Ovary (tissue), 9 donors: Measurements from ENCODE around the gene DGKQ. TPM values are rescaled to one million over a fixed set of nuclear protein-coding genes. Genes with fewer than 3 reads are reported as not detected.
A peak's percentile ranks its signal among the peaks of the same experiment; 100 is the strongest.

Experiments used
- DNase-seq, 5 donors: peaks; one replicate each; pipeline ENCODE4 v3.0.0-alpha.2; 2019 to 2020
- H3K27ac ChIP-seq, 2 donors: fragments of 200-600 bp; one replicate each; pipeline versions ENCODE4 v1.5.1 to v1.8.0; 2019 to 2022
- H3K27me3 ChIP-seq: fragments of 200-600 bp; one replicate; pipeline ENCODE4 v1.8.0; 2022
- H3K36me3 ChIP-seq: fragments of 200-600 bp; sonication (generic); one replicate; pipeline ENCODE4 v1.5.1; 2019
- H3K4me1 ChIP-seq: one replicate; pipeline ENCODE4 v1.8.1; 2013; ENCODE audit warnings: mild to moderate bottlenecking, moderate library complexity; ENCODE audit not compliant: insufficient read depth
- H3K4me3 ChIP-seq: fragments of 200-600 bp; sonication (generic); one replicate; pipeline ENCODE4 v1.5.1; 2017
- H3K9me3 ChIP-seq, 2 donors: fragments of 200-600 bp in 1 of 2; sonication (generic) in 1 of 2; one replicate each; pipeline versions ENCODE4 v1.5.1 to v1.8.1; 2013 to 2019; ENCODE audit warnings: mild to moderate bottlenecking in 1 of 2, moderate library complexity in 1 of 2
- CTCF ChIP-seq, 3 donors: fragments of 450-650 bp in 2 of 3; fragments of 200-600 bp in 1 of 3; IDR thresholded peaks; one replicate each; pipeline versions ENCODE4 v1.5.1 to v1.8.0; 2016 to 2022; ENCODE audit warnings: antibody characterized with exemption in 3 of 3, mild to moderate bottlenecking in 1 of 3
- EP300 ChIP-seq: sonication (generic); formaldehyde crosslinking; IDR thresholded peaks from one replicate; pipeline ENCODE4 v1.6.1; 2017; ENCODE audit warnings: antibody characterized with exemption
- POLR2A ChIP-seq: fragments of 450-650 bp; IDR thresholded peaks from one replicate; pipeline ENCODE4 v1.6.1; 2017; ENCODE audit warnings: antibody characterized with exemption, mild to moderate bottlenecking, moderate library complexity
- WGBS, 3 donors: extraction: QIAGEN DNeasy Blood & Tissue Kit in 1 of 3; methylation state at CpG; one replicate each; pipeline versions ENCODE4 v1.1.5 to v1.1.7; 2013 to 2017; 5-methylcytosine and 5-hydroxymethylcytosine counted together
- intact Hi-C, 4 donors: fragments of 100-400 bp; cut with DNase I; formaldehyde crosslinking; loops; one replicate each; pipeline versions ENCODE4 v1.11.0 to v1.15.1; 2022 to 2023
- polyA plus RNA-seq, 2 donors: library from polyadenylated mRNA; stranded (reverse); fragments of 200-250 nt in 1 of 2; fragments of 350-450 nt in 1 of 2; fragmentation: Illumina TruSeq in 1 of 2; extraction: RNeasy Lipid Tissue Mini Kit (QIAGEN cat#74804) in 1 of 2; gene quantifications; one replicate each; pipeline ENCODE4 v1.2.3, GENCODE V29; 2013 to 2014
- total RNA-seq, 7 donors: library from RNA; depleted of rRNA in 2 of 7; stranded (reverse); fragments of >200 nt in 2 of 7; fragmentation: NEBNext Ultra II Directional in 3 of 7; extraction: Animal tissue kit (Norgen Biotek cat#: 25700) in 3 of 7; gene quantifications; one replicate each; pipeline versions ENCODE4 v1.1.0 to v1.2.4, GENCODE V29; 2016 to 2023
- donor health status: DM: no; HTN: no; CAD: no; lungs with moderate emphysema.
- donor health status: DM: no; HTN: no; CAD: no.
- donor health status: Bipolar disorder and iron deficiency.
- donor health status: DM: yes; HTN: yes; CAD: no.
- donor health status: DM: no; HTN: no; CAD: no.
- donor health status: DM: yes; HTN: yes; CAD: no.

DGKQ gene
- total and polyA plus RNA-seq, 9 donors = 0.53 to 12.9 (median 6.9) TPM

GRCh38 chr4:998096-998691 is 24.8 kb upstream of the DGKQ start:
- Histone ChIP-seq H3K27me3 (peaks cover 9% of the 10 kb centered on the region), H3K36me3 (no peaks in the 10 kb centered on the region), H3K9me3 (no peaks in the 10 kb centered on the region), H3K4me3 (no peak overlapping the region), H3K4me1 (peaks cover 13% of the 10 kb centered on the region), H3K27ac (no peak overlapping the region)
- TF ChIP-seq CTCF (IDR thresholded peaks at IDR 0.05) = no peak
- TF ChIP-seq EP300 = no peak
- TF ChIP-seq POLR2A = no peak
- 30 to 47% (median 36%) methylated on average over 12 of the region's 12 CpGs for WGBS, 3 donors
- intact Hi-C loops = no loop called here
- DNase-seq = no peak

- Histone ChIP-seq H3K4me1 (peaks cover 12% of the 10 kb centered on the region), H3K36me3 (no peaks in the 10 kb centered on the region), H3K4me3 (no peak overlapping the region), H3K27me3 (peaks cover 4% of the 10 kb centered on the region), H3K27ac (no peak overlapping the region), H3K9me3 (no peaks in the 10 kb centered on the region)
- DNase-seq = peak in 2 of 5 donors; percentile 27 to 35
- intact Hi-C loops = no loop called here
- 1 to 5% (median 2%) methylated on average over 10 to 68 of the region's 68 CpGs for WGBS, 3 donors
- no peak for TF ChIP-seq EP300
- no peak for TF ChIP-seq POLR2A
- TF ChIP-seq CTCF (IDR thresholded peaks at IDR 0.05) = no peak
Measured at GRCh38 chr4:997375-998071, 24.2 kb upstream of the DGKQ start.

GRCh38 chr4:996997-997374 is 23.6 kb upstream of the DGKQ start:
- Histone ChIP-seq H3K27ac (no peak overlapping the region), H3K4me1 (peaks cover 7% of the 10 kb centered on the region), H3K36me3 (no peaks in the 10 kb centered on the region), H3K9me3 (no peaks in the 10 kb centered on the region), H3K4me3 (no peak overlapping the region), H3K27me3 (peaks cover 2% of the 10 kb centered on the region)
- 0 to 3% (median 1%) methylated on average over 13 to 25 of the region's 25 CpGs for WGBS, 3 donors
- intact Hi-C loops = no loop called here
- peak in 1 of 5 donors; percentile 19 for DNase-seq
- TF ChIP-seq EP300 = no peak
- no peak for TF ChIP-seq CTCF (IDR thresholded peaks at IDR 0.05)
- TF ChIP-seq POLR2A = no peak

GRCh38 chr4:996030-996996 is 22.9 kb upstream of the DGKQ start:
- intact Hi-C loops = no loop called here
- peak in 1 of 5 donors; percentile 20 for DNase-seq
- Histone ChIP-seq H3K36me3 (no peaks in the 10 kb centered on the region), H3K4me3 (no peak overlapping the region), H3K4me1 (peaks cover 7% of the 10 kb centered on the region), H3K27me3 (no peaks in the 10 kb centered on the region), H3K9me3 (no peaks in the 10 kb centered on the region), H3K27ac (no peak overlapping the region)
- TF ChIP-seq CTCF (IDR thresholded peaks at IDR 0.05) (no peak), EP300 (no peak), POLR2A (no peak)
- WGBS, 3 donors = 65 to 68% (median 66%) methylated on average over 15 of the region's 15 CpGs
